A549 (cell line): ENCODE results near the gene SLC37A1.

Experiments used
- BCL3 ChIP-seq: fragments of >200 bp; sonication (Bioruptor Twin); formaldehyde crosslinking; IDR thresholded peaks from 3 replicates; pipeline ENCODE4 v1.6.1; 2016
- CTCF ChIP-seq: fragments of >200 bp; sonication (Bioruptor Twin); formaldehyde crosslinking; IDR thresholded peaks from 3 replicates; pipeline ENCODE4 v1.5.1; 2016
- E2F6 ChIP-seq: IDR thresholded peaks from 2 replicates; pipeline ENCODE4 v1.6.1; 2012; ENCODE audit warnings: low read depth, borderline replicate concordance
- EP300 ChIP-seq, 2 experiments: fragments of >200 bp; sonication (Bioruptor Twin); formaldehyde crosslinking; IDR thresholded peaks; 2 replicates in 1 of 2; 3 replicates in 1 of 2; pipeline ENCODE4 v1.6.1; 2016 to 2017
- KDM1A ChIP-seq: fragments of 200-600 bp; sonication (generic); IDR thresholded peaks from 2 replicates; pipeline ENCODE4 v1.6.1; 2016; ENCODE audit warnings: low read depth, mild to moderate bottlenecking
- MAFK ChIP-seq: fragments of 450-650 bp; IDR thresholded peaks from 2 replicates; pipeline ENCODE4 v1.6.1; 2014; ENCODE audit not compliant: partially characterized antibody
- MAX ChIP-seq: IDR thresholded peaks from 2 replicates; pipeline ENCODE4 v1.6.1; 2012
- POLR2A ChIP-seq: IDR thresholded peaks from 2 replicates; pipeline ENCODE4 v1.6.1; 2012; ENCODE audit warnings: mild to moderate bottlenecking, low read length
- REST ChIP-seq: fragments of 200-600 bp; sonication (generic); IDR thresholded peaks from 2 replicates; pipeline ENCODE4 v1.6.1; 2016; ENCODE audit warnings: antibody characterized with exemption, mild to moderate bottlenecking, moderate library complexity
- TP53 ChIP-seq: fragments of 250-450 bp; sonication (Bioruptor Pico); IDR thresholded peaks from 2 replicates; pipeline ENCODE4 v1.5.0; 2021; ENCODE audit warnings: mild to moderate bottlenecking, moderate library complexity
- ZNF302 ChIP-seq: fragments of 250-450 bp; sonication (Bioruptor Pico); IDR thresholded peaks from 2 replicates; pipeline ENCODE4 v1.9.0; 2021; ENCODE audit warnings: inconsistent platforms, mild to moderate bottlenecking, moderate library complexity

- no peak for TF ChIP-seq ZNF302
- TF ChIP-seq KDM1A: no peak
- no peak for TF ChIP-seq REST
- no peak for TF ChIP-seq TP53 (CRISPR knock-in tag)
- no peak for TF ChIP-seq CTCF
- TF ChIP-seq EP300 (IDR thresholded peaks at IDR 0.05): no peak
- TF ChIP-seq POLR2A: no peak
- TF ChIP-seq MAX: no peak
- TF ChIP-seq BCL3: no peak
- TF ChIP-seq E2F6: no peak
- TF ChIP-seq MAFK: no peak
Measured at GRCh38 chr21:42556476-42556875, 42.8 kb downstream of the SLC37A1 start.
